Measurements from ENCODE around the gene TEX35. TPM values are rescaled to one million over a fixed set of nuclear protein-coding genes. Genes with fewer than 3 reads are reported as not detected.
A peak's percentile ranks its signal among the peaks of the same experiment; 100 is the strongest.

The TEX35 gene
- total RNA-seq, 3 donors from 2014 or later = not detected

- TF ChIP-seq CTCF (IDR thresholded peaks at IDR 0.05) = no peak
- DNase-seq (peak; percentile 53 to 79 (median 67)), ATAC-seq (peak; percentile 58)
- Histone ChIP-seq H3K4me3 (no peak overlapping the region), H3K36me3 (ENCODE audit: low read depth) (no peaks in the 10 kb centered on the region), H3K9me3 (no peaks in the 10 kb centered on the region), H3K4me1 (ENCODE audit: low read depth) (peaks cover 28% of the 10 kb centered on the region)
- intact Hi-C loops (cut with DNase I, micrococcal nuclease) = loop anchor here (10.0 kb wide), 1 partner anchor 467 kb away; no protein-coding TSS in a partner anchor
Observed at GRCh38 chr1:178537382-178538090, 24.6 kb downstream of the TEX35 start.

GRCh38 chr1:178538192-178538916 is 25.4 kb downstream of the TEX35 start:
- peaks cover 27% of the 10 kb centered on the region for H3K4me1 ChIP-seq (ENCODE audit: low read depth)
- no peaks in the 10 kb centered on the region for H3K9me3 ChIP-seq
- no peaks in the 10 kb centered on the region for H3K36me3 ChIP-seq (ENCODE audit: low read depth)
- DNase-seq = no peak
- no peak for ATAC-seq
- intact Hi-C loops (cut with DNase I, micrococcal nuclease) = loop anchor here (10.0 kb wide), 1 partner anchor 466 kb away; no protein-coding TSS in a partner anchor
- H3K4me3 ChIP-seq = no peak overlapping the region
- TF ChIP-seq CTCF (IDR thresholded peaks at IDR 0.05) = no peak

DNA sequence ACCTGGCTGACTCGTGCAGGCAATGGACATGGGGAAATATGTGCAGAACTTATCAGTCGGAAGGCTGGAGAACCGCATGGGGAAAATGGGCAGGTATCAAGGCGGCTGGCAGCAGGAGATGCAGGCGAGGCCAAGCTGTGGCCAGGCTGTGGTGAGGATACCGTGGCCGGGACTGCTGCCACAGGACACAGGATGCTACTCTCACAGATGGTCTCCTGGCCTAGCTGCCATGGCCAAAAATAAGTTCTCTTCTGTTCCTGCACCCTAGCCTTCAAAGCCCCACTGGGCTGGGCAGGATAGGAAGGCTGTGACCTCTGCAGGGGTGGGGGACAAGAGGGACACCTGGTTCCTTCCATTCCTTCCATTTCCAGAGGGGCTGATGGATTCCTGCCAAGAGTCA is 26.4 kb downstream of the TEX35 start:
- intact Hi-C loops (cut with DNase I, micrococcal nuclease) = loop anchor here (10.0 kb wide), 1 partner anchor 466 kb away; no protein-coding TSS in a partner anchor
- no peak for DNase-seq
- H3K4me3 ChIP-seq = no peak overlapping the region
- TF ChIP-seq CTCF (IDR thresholded peaks at IDR 0.05) = no peak
- peaks cover 30% of the 10 kb centered on the region for H3K4me1 ChIP-seq (ENCODE audit: low read depth)
- H3K36me3 ChIP-seq (ENCODE audit: low read depth) = no peaks in the 10 kb centered on the region
- H3K9me3 ChIP-seq = no peaks in the 10 kb centered on the region
- ATAC-seq = no peak

DNA sequence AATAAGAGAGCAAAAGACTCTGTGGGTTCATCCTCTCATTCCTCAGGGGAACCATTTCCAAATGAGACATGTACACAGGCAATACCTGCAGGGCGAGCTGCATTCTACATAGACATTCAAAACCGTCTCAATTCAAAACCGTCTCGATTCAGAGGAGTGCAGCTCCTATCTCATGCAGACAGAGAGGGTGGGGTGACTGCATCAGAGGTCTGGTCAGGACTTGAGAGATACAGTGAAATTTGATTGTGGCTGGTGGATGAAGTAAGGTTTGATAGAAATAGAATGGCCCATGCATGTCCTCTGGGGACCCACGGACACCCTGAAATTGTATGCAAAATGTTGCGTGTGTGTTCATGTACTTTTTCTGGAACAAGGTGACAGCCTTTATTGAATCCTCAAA is 27.3 kb downstream of the TEX35 start:
- intact Hi-C loops (cut with DNase I, micrococcal nuclease) = loop anchor here in 1 of 2 donors (5.0 kb wide), 1 partner anchor 212 kb away; no protein-coding TSS in a partner anchor
- no peak for ATAC-seq
- TF ChIP-seq CTCF (IDR thresholded peaks at IDR 0.05) = no peak
- DNase-seq = no peak
- Histone ChIP-seq H3K4me3 (no peak overlapping the region), H3K9me3 (no peaks in the 10 kb centered on the region), H3K36me3 (ENCODE audit: low read depth) (no peaks in the 10 kb centered on the region), H3K4me1 (ENCODE audit: low read depth) (peaks cover 30% of the 10 kb centered on the region)

- Histone ChIP-seq H3K4me1 (ENCODE audit: low read depth) (peaks cover 30% of the 10 kb centered on the region), H3K36me3 (ENCODE audit: low read depth) (no peaks in the 10 kb centered on the region), H3K4me3 (no peak overlapping the region), H3K9me3 (no peaks in the 10 kb centered on the region)
- no peak for ATAC-seq
- TF ChIP-seq CTCF (IDR thresholded peaks at IDR 0.05) = no peak
- DNase-seq = no peak
- intact Hi-C loops (cut with DNase I, micrococcal nuclease) = loop anchor here in 1 of 2 donors (5.0 kb wide), 1 partner anchor 212 kb away; no protein-coding TSS in a partner anchor
Observed at GRCh38 chr1:178540646-178541045, 27.7 kb downstream of the TEX35 start.

Measured in mucosa of descending colon (tissue), 3 donors.